COR-L47 (cell line): Measurements from ENCODE around the gene CD80.
"Not testable (repeated sequence)": the region's sequence is repeated elsewhere in the genome, so short reads cannot be mapped to it uniquely, and the experiment has no call there.

Source experiments
- DNase-seq: peaks from one replicate; lab custom pipeline; 2025; lab: John Stamatoyannopoulos, UW

The CD80 gene

GRCh38 chr3:119559441-119559963 lies at the start of gene CD80:
Gene CD80, minus strand, starts transcription at chr3:119559614. Its CDS starts 1,886 bp downstream, at chr3:119557728.
- peak; percentile 17 for DNase-seq

- no peak for DNase-seq
These were observed 49.1 kb upstream of the CD80 start for GRCh38 chr3:119608405-119609000.

GRCh38 chr3:119604878-119605277 lies 45.5 kb upstream of the CD80 start:
- no peak for DNase-seq

GRCh38 chr3:119602676-119603075 lies 43.3 kb upstream of the CD80 start:
- no peak for DNase-seq

GRCh38 chr3:119601154-119601553 lies 41.7 kb upstream of the CD80 start:
- DNase-seq = no peak

- no peak for DNase-seq
These were observed 41.3 kb upstream of the CD80 start for GRCh38 chr3:119600732-119601131.

- DNase-seq = no peak
These were observed 40.3 kb upstream of the CD80 start for GRCh38 chr3:119599558-119600174.

GRCh38 chr3:119598410-119599098 lies 39.1 kb upstream of the CD80 start:
- no peak for DNase-seq

- no peak for DNase-seq
These were observed 38.3 kb upstream of the CD80 start, which contains the start of gene PLA1A for GRCh38 chr3:119597548-119598288. Gene PLA1A, plus strand, starts transcription at chr3:119597885. Its CDS starts 29 bp downstream, at chr3:119597914.

GRCh38 chr3:119596398-119596797 lies 37.0 kb upstream of the CD80 start:
- no peak for DNase-seq

- DNase-seq = no peak
These were observed 36.4 kb upstream of the CD80 start for GRCh38 chr3:119595639-119596334.

GRCh38 chr3:119594929-119595328 lies 35.5 kb upstream of the CD80 start:
- not testable (repeated sequence) for DNase-seq

GRCh38 chr3:119594066-119594465 lies 34.7 kb upstream of the CD80 start:
- no peak for DNase-seq

GRCh38 chr3:119592861-119593260 lies 33.4 kb upstream of the CD80 start:
- DNase-seq = no peak

GRCh38 chr3:119590706-119591105 lies 31.3 kb upstream of the CD80 start:
- no peak for DNase-seq

- no peak for DNase-seq
These were observed 29.8 kb upstream of the CD80 start for GRCh38 chr3:119589102-119589773.

GRCh38 chr3:119588112-119588511 lies 28.7 kb upstream of the CD80 start:
- peak; percentile 27 for DNase-seq

- no peak for DNase-seq
These were observed 27.3 kb upstream of the CD80 start for GRCh38 chr3:119586733-119587172.

GRCh38 chr3:119585856-119586570 lies 26.6 kb upstream of the CD80 start:
- DNase-seq = no peak

- no peak for DNase-seq
These were observed 25.8 kb upstream of the CD80 start for GRCh38 chr3:119585208-119585607.
